Neural cell (in vitro differentiated cells): Measurements from ENCODE around the gene PEX12. TPM values are rescaled to one million over a fixed set of nuclear protein-coding genes. Genes with fewer than 3 reads are reported as not detected.

Source experiments
- H2AFZ ChIP-seq: fragments of 200-600, 300-800 bp; sonication (generic), shearing (Covaris generic); 2 replicates; pipeline ENCODE4 v1.6.0; 2014; ENCODE audit warnings: low read depth, mild to moderate bottlenecking, antibody characterized with exemption, low read length, moderate library complexity
- H3F3A ChIP-seq: fragments of 200-600 bp; shearing (Covaris generic); 2 replicates; pipeline ENCODE4 v1.6.1; 2016; ENCODE audit warnings: mild to moderate bottlenecking, moderate library complexity, mixed read lengths, antibody characterized with exemption, low read length; ENCODE audit not compliant: insufficient read depth, poor library complexity, severe bottlenecking
- H3K27ac ChIP-seq: fragments of 200-600, 300-800 bp; sonication (generic), shearing (Covaris generic); 2 replicates; pipeline ENCODE4 v1.5.1; 2014; ENCODE audit warnings: mild to moderate bottlenecking, low read length, moderate library complexity
- H3K27me3 ChIP-seq: fragments of 300-800, 200-600 bp; sonication (generic), shearing (Covaris generic); 2 replicates; pipeline ENCODE4 v1.6.0; 2014; ENCODE audit warnings: mild to moderate bottlenecking, low read depth, low read length, moderate library complexity; ENCODE audit not compliant: insufficient read depth
- H3K36me3 ChIP-seq: fragments of 300-800, 200-600 bp; sonication (generic), shearing (Covaris generic); 2 replicates; pipeline ENCODE4 v1.5.1; 2014; ENCODE audit warnings: mild to moderate bottlenecking, antibody characterized with exemption, low read length, moderate library complexity; ENCODE audit not compliant: insufficient read depth
- H3K4me2 ChIP-seq: fragments of 300-800, 200-600 bp; sonication (generic), shearing (Covaris generic); 2 replicates; pipeline ENCODE4 v1.6.0; 2014; ENCODE audit warnings: mild to moderate bottlenecking, low read length
- H3K4me3 ChIP-seq: fragments of 300-800, 200-600 bp; sonication (generic), shearing (Covaris generic); 2 replicates; pipeline ENCODE4 v1.5.1; 2014; ENCODE audit warnings: mild to moderate bottlenecking, low read length, moderate library complexity
- H3K79me2 ChIP-seq: fragments of 200-600 bp; shearing (Covaris generic); replicated peaks from 2 replicates; pipeline ENCODE4 v1.6.0; 2014; ENCODE audit warnings: mild to moderate bottlenecking, low read length, moderate library complexity; ENCODE audit not compliant: insufficient read depth
- H3K9ac ChIP-seq: fragments of 300-800, 200-600 bp; sonication (generic), shearing (Covaris generic); 2 replicates; pipeline ENCODE4 v1.6.1; 2016; ENCODE audit warnings: mild to moderate bottlenecking, low read length, mixed read lengths
- H3K9me2 ChIP-seq: fragments of 200-600 bp; shearing (Covaris generic); 2 replicates; pipeline ENCODE4 v1.6.1; 2016; ENCODE audit warnings: mild to moderate bottlenecking, low read length, mixed read lengths; ENCODE audit not compliant: insufficient read depth
- H3K9me3 ChIP-seq: fragments of 200-600, 300-800 bp; sonication (generic), shearing (Covaris generic); 2 replicates; pipeline ENCODE4 v1.6.1; 2016; ENCODE audit warnings: mild to moderate bottlenecking, mixed run types, low read length, moderate library complexity, mixed read lengths
- H4K20me1 ChIP-seq: fragments of 200-600 bp; shearing (Covaris generic); 2 replicates; pipeline ENCODE4 v1.6.1; 2016; ENCODE audit warnings: mild to moderate bottlenecking, mixed run types; ENCODE audit not compliant: insufficient read depth
- EP300 ChIP-seq: fragments of 450-650 bp; conservative IDR thresholded peaks from 2 replicates; pipeline ENCODE4 v1.6.1; 2014; ENCODE audit warnings: antibody characterized with exemption, mild to moderate bottlenecking, moderate library complexity; ENCODE audit not compliant: poor library complexity, severe bottlenecking
- EZH2 ChIP-seq: fragments of 200-600, 300-800 bp; shearing (Covaris generic), sonication (generic); IDR thresholded peaks from 2 replicates; pipeline ENCODE4 v1.6.1; 2014; ENCODE audit warnings: antibody characterized with exemption, low read length, borderline replicate concordance, mild to moderate bottlenecking; ENCODE audit not compliant: insufficient read depth, poor library complexity, severe bottlenecking
- MXI1 ChIP-seq: fragments of 450-650 bp; conservative IDR thresholded peaks from 2 replicates; pipeline ENCODE4 v1.6.1; 2014; ENCODE audit warnings: antibody characterized with exemption, mild to moderate bottlenecking; ENCODE audit not compliant: poor library complexity, severe bottlenecking
- POLR2AphosphoS5 ChIP-seq: IDR thresholded peaks from 2 replicates; pipeline ENCODE4 v1.6.1; 2012
- RAD21 ChIP-seq: fragments of 450-650 bp; conservative IDR thresholded peaks from 2 replicates; pipeline ENCODE4 v1.6.1; 2014; ENCODE audit warnings: antibody characterized with exemption, mild to moderate bottlenecking, moderate library complexity
- SMC3 ChIP-seq: fragments of 450-650 bp; conservative IDR thresholded peaks from 2 replicates; pipeline ENCODE4 v1.6.1; 2014; ENCODE audit warnings: antibody characterized with exemption, mild to moderate bottlenecking, moderate library complexity; ENCODE audit not compliant: poor library complexity
- TAF1 ChIP-seq: IDR thresholded peaks from 2 replicates; pipeline ENCODE4 v1.6.1; 2012; ENCODE audit warnings: low read depth
- polyA plus RNA-seq: library from polyadenylated mRNA; depleted of rRNA; stranded (reverse); fragments of >200 nt; gene quantifications from 2 replicates; pipeline ENCODE4 v1.2.3, GENCODE V29; 2014
- TF ChIP-seq, protein P1 (sequence below): IDR thresholded peaks from 2 replicates; pipeline ENCODE4 v1.6.1; 2012; ENCODE audit warnings: borderline replicate concordance
- TF ChIP-seq, protein P2 (sequence below): fragments of 450-650 bp; IDR thresholded peaks from 2 replicates; pipeline ENCODE4 v1.5.1; 2014; ENCODE audit warnings: antibody characterized with exemption, mild to moderate bottlenecking, moderate library complexity; ENCODE audit not compliant: poor library complexity, severe bottlenecking

PEX12 gene
- polyA plus RNA-seq, 1 donor from 2014 or later: 3.8 TPM

DNA sequence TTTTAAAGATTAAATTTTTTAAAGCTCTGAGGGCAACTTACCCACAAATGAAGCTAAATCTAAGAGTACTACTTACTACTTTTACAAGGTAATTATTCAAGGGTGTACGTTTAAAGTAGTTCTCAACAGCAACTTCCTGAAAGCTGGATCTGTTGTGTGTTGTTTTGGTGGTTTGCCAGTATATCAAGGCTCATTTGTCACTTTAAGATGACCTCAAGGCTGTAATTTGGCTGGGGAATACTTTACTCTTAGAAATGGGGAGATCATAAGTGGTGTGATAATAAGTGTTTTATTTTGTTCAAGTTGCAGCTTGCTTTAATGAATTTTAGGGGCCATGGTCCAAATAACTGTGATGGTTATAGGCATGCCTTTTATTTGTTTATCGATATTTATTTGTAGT is 39.1 kb upstream of the PEX12 start:
- H4K20me1 ChIP-seq: peaks cover 8% of the 10 kb centered on the region
- H3K9me2 ChIP-seq: no peaks in the 10 kb centered on the region
- H3K9ac ChIP-seq: no peak overlapping the region
- no peak overlapping the region for H3K27ac ChIP-seq
- H3K4me2 ChIP-seq: no peak overlapping the region
- no peaks in the 10 kb centered on the region for H3F3A ChIP-seq
- no peak overlapping the region for H2AFZ ChIP-seq
- TF ChIP-seq EZH2 (no peak), SMC3 (no peak), MXI1 (no peak), TAF1 (no peak), EP300 (no peak), POLR2AphosphoS5 (no peak), RAD21 (no peak)
- TF ChIP-seq, protein P1, sequence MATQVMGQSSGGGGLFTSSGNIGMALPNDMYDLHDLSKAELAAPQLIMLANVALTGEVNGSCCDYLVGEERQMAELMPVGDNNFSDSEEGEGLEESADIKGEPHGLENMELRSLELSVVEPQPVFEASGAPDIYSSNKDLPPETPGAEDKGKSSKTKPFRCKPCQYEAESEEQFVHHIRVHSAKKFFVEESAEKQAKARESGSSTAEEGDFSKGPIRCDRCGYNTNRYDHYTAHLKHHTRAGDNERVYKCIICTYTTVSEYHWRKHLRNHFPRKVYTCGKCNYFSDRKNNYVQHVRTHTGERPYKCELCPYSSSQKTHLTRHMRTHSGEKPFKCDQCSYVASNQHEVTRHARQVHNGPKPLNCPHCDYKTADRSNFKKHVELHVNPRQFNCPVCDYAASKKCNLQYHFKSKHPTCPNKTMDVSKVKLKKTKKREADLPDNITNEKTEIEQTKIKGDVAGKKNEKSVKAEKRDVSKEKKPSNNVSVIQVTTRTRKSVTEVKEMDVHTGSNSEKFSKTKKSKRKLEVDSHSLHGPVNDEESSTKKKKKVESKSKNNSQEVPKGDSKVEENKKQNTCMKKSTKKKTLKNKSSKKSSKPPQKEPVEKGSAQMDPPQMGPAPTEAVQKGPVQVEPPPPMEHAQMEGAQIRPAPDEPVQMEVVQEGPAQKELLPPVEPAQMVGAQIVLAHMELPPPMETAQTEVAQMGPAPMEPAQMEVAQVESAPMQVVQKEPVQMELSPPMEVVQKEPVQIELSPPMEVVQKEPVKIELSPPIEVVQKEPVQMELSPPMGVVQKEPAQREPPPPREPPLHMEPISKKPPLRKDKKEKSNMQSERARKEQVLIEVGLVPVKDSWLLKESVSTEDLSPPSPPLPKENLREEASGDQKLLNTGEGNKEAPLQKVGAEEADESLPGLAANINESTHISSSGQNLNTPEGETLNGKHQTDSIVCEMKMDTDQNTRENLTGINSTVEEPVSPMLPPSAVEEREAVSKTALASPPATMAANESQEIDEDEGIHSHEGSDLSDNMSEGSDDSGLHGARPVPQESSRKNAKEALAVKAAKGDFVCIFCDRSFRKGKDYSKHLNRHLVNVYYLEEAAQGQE: no peak
- TF ChIP-seq, protein P2, sequence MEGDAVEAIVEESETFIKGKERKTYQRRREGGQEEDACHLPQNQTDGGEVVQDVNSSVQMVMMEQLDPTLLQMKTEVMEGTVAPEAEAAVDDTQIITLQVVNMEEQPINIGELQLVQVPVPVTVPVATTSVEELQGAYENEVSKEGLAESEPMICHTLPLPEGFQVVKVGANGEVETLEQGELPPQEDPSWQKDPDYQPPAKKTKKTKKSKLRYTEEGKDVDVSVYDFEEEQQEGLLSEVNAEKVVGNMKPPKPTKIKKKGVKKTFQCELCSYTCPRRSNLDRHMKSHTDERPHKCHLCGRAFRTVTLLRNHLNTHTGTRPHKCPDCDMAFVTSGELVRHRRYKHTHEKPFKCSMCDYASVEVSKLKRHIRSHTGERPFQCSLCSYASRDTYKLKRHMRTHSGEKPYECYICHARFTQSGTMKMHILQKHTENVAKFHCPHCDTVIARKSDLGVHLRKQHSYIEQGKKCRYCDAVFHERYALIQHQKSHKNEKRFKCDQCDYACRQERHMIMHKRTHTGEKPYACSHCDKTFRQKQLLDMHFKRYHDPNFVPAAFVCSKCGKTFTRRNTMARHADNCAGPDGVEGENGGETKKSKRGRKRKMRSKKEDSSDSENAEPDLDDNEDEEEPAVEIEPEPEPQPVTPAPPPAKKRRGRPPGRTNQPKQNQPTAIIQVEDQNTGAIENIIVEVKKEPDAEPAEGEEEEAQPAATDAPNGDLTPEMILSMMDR: no peak
- no peak overlapping the region for H3K4me3 ChIP-seq
- H3K27me3 ChIP-seq: no peaks in the 10 kb centered on the region
- peaks cover 7% of the 10 kb centered on the region for H3K36me3 ChIP-seq
- H3K79me2 ChIP-seq: no peaks in the 10 kb centered on the region
- H3K9me3 ChIP-seq: no peaks in the 10 kb centered on the region

DNA sequence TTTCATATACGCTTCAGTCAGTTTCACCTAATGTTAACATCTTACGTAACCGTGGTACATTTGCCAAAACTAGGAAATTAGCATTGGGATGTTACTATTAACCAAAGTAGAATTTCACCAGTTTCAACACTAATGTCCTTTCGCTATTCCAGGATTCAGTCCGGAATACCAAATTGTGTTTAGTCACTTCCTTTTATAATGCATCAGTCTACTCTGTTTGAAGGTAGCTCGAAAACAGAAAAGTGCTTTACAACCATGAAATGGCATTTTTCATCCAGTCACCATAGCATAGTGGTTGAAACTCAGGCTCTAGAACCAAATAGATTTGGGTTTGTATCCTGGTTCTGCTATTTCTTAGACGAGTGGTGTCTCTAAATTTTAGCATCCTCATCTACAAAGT is 38.2 kb upstream of the PEX12 start:
- peaks cover 8% of the 10 kb centered on the region for H4K20me1 ChIP-seq
- H3F3A ChIP-seq: no peaks in the 10 kb centered on the region
- H3K4me2 ChIP-seq: no peak overlapping the region
- H3K36me3 ChIP-seq: peaks cover 7% of the 10 kb centered on the region
- no peak overlapping the region for H3K27ac ChIP-seq
- H3K4me3 ChIP-seq: no peak overlapping the region
- H3K9ac ChIP-seq: no peak overlapping the region
- no peaks in the 10 kb centered on the region for H3K9me3 ChIP-seq
- TF ChIP-seq POLR2AphosphoS5 (no peak), EZH2 (no peak), TAF1 (no peak), RAD21 (no peak), MXI1 (no peak), EP300 (no peak), SMC3 (no peak)
- TF ChIP-seq, protein P2: no peak
- TF ChIP-seq, protein P1: no peak
- no peaks in the 10 kb centered on the region for H3K79me2 ChIP-seq
- H2AFZ ChIP-seq: no peak overlapping the region
- no peaks in the 10 kb centered on the region for H3K27me3 ChIP-seq
- H3K9me2 ChIP-seq: no peaks in the 10 kb centered on the region
